Measurements from ENCODE around the gene PPT1.

- TF ChIP-seq CTCF (IDR thresholded peaks at IDR 0.05) (peak in 1 of 6 experiments; percentile 25), EP300 (IDR thresholded peaks at IDR 0.05) (no peak), POLR2A (IDR thresholded peaks at IDR 0.05) (no peak), POLR2AphosphoS5 (IDR thresholded peaks at IDR 0.05) (no peak)
Observed at GRCh38 chr1:40140211-40140973, 43.3 kb upstream of the PPT1 start.
